Fibroblast of the aortic adventitia (primary cell): Measurements from ENCODE around the gene TAS2R10. TPM values are rescaled to one million over a fixed set of nuclear protein-coding genes. Genes with fewer than 3 reads are reported as not detected.

ENCODE experiments used
- DNase-seq: peaks from one replicate; pipeline ENCODE4 v3.0.0-alpha.2; 2010; ENCODE audit warnings: low read depth
- H3K4me3 ChIP-seq: 2 replicates; pipeline ENCODE4 v1.5.1; 2011; ENCODE audit warnings: low read depth, mild to moderate bottlenecking, control low read depth, low read length, moderate library complexity
- total RNA-seq: library from RNA; depleted of rRNA; stranded (reverse); fragments of >200 nt; gene quantifications from 2 replicates; pipeline ENCODE4 v1.2.3, GENCODE V29; 2012; ENCODE audit warnings: low replicate concordance
- TF ChIP-seq, protein P1 (sequence below): IDR thresholded peaks from 2 replicates; pipeline ENCODE4 v1.5.1; 2011; ENCODE audit warnings: mild to moderate bottlenecking, low read length, control low read depth, inconsistent platforms; ENCODE audit not compliant: insufficient read depth

Gene TAS2R10
- total RNA-seq, 1 donor = 2.3 TPM

DNA sequence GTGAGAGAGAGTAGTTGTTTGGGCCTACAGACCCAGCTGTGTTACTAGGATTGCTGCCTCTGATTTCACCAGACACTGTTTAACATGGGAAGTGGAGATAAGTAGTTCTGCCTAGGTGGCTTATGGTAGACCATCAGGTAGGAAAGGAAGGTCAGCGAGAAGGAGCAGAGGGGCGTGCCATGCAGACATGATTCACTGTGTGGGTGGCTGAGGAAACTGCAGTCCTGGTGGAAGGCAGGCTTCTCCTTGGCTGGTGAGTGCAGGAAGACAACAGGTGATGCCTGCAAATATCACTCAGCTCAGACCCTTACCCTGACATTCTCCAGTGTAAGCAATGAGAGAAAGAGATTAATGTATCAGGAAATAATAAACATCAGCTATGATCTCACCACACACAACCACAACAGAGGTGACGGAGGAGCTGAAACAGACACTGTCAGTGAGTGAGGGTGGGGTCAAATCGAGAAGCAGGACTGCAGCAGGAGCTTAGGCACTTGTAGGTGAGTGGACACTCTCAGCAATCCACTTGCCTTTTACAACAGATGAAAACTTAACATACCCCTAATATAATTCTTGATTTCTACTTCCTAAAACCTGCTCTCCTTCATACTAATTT is 25.2 kb upstream of the TAS2R10 start:
- H3K4me3 ChIP-seq = no peak overlapping the region
- no peak for DNase-seq
- TF ChIP-seq, protein P1, sequence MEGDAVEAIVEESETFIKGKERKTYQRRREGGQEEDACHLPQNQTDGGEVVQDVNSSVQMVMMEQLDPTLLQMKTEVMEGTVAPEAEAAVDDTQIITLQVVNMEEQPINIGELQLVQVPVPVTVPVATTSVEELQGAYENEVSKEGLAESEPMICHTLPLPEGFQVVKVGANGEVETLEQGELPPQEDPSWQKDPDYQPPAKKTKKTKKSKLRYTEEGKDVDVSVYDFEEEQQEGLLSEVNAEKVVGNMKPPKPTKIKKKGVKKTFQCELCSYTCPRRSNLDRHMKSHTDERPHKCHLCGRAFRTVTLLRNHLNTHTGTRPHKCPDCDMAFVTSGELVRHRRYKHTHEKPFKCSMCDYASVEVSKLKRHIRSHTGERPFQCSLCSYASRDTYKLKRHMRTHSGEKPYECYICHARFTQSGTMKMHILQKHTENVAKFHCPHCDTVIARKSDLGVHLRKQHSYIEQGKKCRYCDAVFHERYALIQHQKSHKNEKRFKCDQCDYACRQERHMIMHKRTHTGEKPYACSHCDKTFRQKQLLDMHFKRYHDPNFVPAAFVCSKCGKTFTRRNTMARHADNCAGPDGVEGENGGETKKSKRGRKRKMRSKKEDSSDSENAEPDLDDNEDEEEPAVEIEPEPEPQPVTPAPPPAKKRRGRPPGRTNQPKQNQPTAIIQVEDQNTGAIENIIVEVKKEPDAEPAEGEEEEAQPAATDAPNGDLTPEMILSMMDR = no peak

DNA sequence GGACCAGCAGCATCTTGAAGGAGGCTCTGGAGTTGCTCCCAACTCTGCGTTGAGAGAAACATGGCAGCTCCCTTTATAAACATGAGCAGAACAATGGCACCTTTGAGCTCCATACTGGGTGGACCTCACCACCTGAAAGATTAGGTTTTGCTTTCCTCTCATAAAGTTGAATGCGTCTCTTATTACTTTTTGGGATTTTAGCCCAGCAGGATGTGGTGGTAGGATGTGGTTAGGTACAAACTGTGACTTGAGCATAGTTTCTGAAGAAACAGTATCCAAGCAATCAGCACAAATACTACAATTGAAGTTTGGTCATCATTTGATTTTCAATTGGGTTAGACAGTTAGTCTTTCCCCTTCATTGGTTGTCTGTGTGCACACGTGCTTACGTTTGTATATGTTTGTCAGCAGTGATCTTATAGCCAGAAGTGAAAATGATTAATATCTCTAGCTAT is 23.3 kb upstream of the TAS2R10 start, which contains the start of gene PRR4:
TSS of gene PRR4 (minus strand) at position 51 of the 454 bp plus-strand sequence. CDS start at position 13, 38 bp downstream.
- no peak for DNase-seq
- TF ChIP-seq, protein P1 = no peak
- H3K4me3 ChIP-seq = no peak within 1 kb of the TSS

DNA sequence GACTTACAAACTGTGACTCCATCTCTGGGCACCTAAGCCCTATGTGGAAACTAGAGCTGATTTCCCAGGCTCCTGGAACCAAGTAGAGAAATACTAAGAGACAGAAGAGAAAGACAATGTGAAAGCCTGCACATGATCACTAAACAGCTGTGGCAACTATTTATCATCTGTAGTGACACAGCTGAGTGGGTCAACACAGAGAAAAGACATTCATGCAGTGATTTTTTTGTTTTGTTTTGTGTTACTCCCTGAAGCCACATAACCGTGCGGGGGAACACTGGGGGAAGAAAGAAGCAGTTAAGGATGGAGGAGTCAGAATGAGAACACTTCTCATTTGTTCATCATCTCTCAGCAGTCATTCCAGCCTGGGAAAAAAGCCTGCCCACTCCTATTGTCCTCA is 21.6 kb upstream of the TAS2R10 start:
- no peak overlapping the region for H3K4me3 ChIP-seq
- TF ChIP-seq, protein P1 = no peak
- no peak for DNase-seq

DNA sequence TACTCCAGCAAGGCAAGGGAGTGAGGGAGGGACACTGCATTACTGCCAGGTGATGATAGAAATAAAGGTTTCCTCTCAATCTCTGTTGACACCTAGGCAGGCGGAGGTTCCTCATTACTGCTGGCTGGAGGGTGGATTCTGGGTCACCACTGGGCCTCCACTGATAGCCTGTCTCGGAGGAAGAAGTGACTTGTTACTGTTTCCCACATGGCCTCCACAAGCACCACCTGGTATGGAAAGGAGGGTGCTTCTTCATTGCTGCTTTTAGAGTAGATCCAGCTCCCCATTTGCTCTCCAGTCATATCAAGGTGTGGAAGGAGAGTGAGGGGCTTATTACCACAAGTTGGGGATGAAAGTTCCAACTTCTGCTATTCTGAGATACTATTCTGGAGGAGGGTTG is 16.7 kb upstream of the TAS2R10 start:
- H3K4me3 ChIP-seq = no peak overlapping the region
- TF ChIP-seq, protein P1 = no peak
- DNase-seq = no peak

DNA sequence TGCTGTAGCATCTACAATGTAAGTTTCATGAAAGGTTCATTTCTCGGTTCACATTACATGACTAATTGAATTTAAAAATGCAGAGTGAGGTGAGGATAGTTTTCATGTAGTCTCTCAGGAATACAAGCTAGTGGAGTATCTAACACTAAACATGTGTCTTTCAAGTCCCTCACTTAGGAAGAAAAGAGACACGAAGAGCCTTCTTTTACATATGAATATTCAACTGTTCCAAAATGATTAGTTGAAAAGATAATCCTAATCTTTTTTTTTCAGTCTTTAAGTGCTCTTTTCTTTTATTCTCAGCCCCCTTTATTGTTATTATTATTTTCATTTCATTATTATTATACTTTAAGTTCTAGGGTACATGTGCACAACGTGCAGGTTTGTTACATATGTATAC is 12.3 kb upstream of the TAS2R10 start:
- no peak for DNase-seq
- TF ChIP-seq, protein P1 = no peak
- no peak overlapping the region for H3K4me3 ChIP-seq

DNA sequence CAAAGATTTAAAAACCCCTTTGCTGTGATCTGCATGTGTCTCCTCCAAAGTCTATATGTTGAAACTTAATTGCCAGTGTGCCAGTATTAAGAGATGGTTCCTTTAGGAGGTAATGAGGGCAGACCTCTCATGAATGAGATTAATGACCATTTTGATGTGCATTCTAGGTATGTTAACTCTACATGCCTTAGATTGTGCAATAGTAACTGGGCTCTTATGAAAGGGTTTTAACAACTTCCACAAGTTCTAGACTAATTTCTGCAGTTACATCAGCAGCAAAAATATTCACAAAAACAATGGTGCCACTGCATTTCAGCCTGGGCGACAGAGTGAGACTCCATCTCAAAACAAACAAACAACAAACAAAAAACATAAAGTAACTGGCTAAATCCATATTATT is 3.8 kb upstream of the TAS2R10 start:
- H3K4me3 ChIP-seq = no peak overlapping the region
- TF ChIP-seq, protein P1 = no peak
- peak; percentile 7 for DNase-seq

DNA sequence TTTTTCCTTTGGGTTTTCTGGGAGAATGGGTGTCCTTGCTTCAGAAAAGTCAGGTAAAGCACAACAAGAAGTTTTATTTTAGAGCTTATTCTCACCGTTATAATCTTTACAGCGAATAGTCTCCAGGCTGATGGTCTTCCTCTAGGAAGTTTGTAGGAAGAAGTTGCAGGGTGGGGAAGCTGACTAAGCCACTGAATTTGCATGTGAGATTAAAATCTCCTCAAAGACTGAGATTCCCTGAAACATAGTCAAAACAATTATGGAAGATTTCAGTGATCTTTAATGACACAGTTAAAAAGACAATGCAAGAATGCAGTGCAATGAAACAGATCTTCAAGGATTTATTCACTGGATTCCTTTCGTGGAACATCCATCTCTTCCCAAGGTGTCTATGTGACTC is 1.2 kb downstream of the TAS2R10 start:
- TF ChIP-seq, protein P1 = no peak
- H3K4me3 ChIP-seq = no peak overlapping the region
- no peak for DNase-seq
